IMR-90 (cell line): ENCODE data around the gene MANSC4. TPM values are rescaled to one million over a fixed set of nuclear protein-coding genes. Genes with fewer than 3 reads are reported as not detected.

ENCODE experiments used
- ATAC-seq: fragments of 200-7000 bp; cut with Tn5 transposase; 2 replicates; pipeline ENCODE4 v1.9.1; 2020; ENCODE audit warnings: low read depth, mild to moderate bottlenecking, moderate library complexity
- BruUV-seq: library from RNA; stranded (reverse); fragments of 400-500 nt; replicated peaks from 2 replicates; lab custom pipeline; 2021; lab: Mats Ljungman, UMichigan
- CTCF ChIA-PET: fragments of 300-600 bp; formaldehyde crosslinking; extraction: SDS; loops from one replicate; lab custom pipeline; 2021; ENCODE audit warnings: antibody characterized with exemption; lab: Yijun Ruan, JAX
- POLR2A ChIA-PET: fragments of 300-600 bp; sonication (Branson Sonifier 250); formaldehyde crosslinking; loops from one replicate; lab custom pipeline; 2022; ENCODE audit warnings: antibody characterized with exemption; ENCODE audit not compliant: unreplicated experiment; lab: Charles Lee
- DNase-seq: peaks from one replicate; pipeline ENCODE4 v3.0.0; 2013
- H2AFZ ChIP-seq: replicated peaks from 2 replicates; pipeline ENCODE3; 2013; ENCODE audit warnings: low read length, mild to moderate bottlenecking; ENCODE audit not compliant: poor library complexity
- H2AK5ac ChIP-seq: 2 replicates; pipeline ENCODE4 v1.6.1; 2013; ENCODE audit warnings: low read depth, low read length, inconsistent platforms
- H2AK9ac ChIP-seq: replicated peaks from 2 replicates; pipeline ENCODE3; 2013; ENCODE audit warnings: mild to moderate bottlenecking, low read depth, low read length, moderate library complexity; ENCODE audit not compliant: poor library complexity
- H2BK120ac ChIP-seq: 2 replicates; pipeline ENCODE4 v1.6.1; 2013; ENCODE audit warnings: low read depth, low read length, inconsistent platforms
- H2BK15ac ChIP-seq: 3 replicates; pipeline ENCODE4 v1.6.1; 2013; ENCODE audit warnings: low read depth, low read length, inconsistent platforms
- H2BK20ac ChIP-seq: 2 replicates; pipeline ENCODE4 v1.6.1; 2013; ENCODE audit warnings: low read depth, mild to moderate bottlenecking, inconsistent platforms, low read length, moderate library complexity
- H2BK5ac ChIP-seq: 2 replicates; pipeline ENCODE4 v1.6.1; 2013; ENCODE audit warnings: mild to moderate bottlenecking, low read depth, low read length, inconsistent platforms; ENCODE audit not compliant: poor library complexity, severe bottlenecking
- H3K14ac ChIP-seq: replicated peaks from 2 replicates; pipeline ENCODE4 v1.6.1; 2013; ENCODE audit warnings: low read depth, low read length, inconsistent platforms
- H3K18ac ChIP-seq: 2 replicates; pipeline ENCODE4 v1.6.1; 2013; ENCODE audit warnings: low read depth, low read length, control low read depth
- H3K23ac ChIP-seq: 2 replicates; pipeline ENCODE4 v1.6.1; 2013; ENCODE audit warnings: low read depth, low read length, inconsistent platforms
- H3K27ac ChIP-seq: 2 replicates; pipeline ENCODE4 v1.5.1; 2013; ENCODE audit warnings: mild to moderate bottlenecking, control low read depth, low read length; ENCODE audit not compliant: insufficient read depth
- H3K27me3 ChIP-seq: 2 replicates; pipeline ENCODE4 v1.6.1; 2013; ENCODE audit warnings: low read length; ENCODE audit not compliant: control insufficient read depth, insufficient read depth
- H3K36me3 ChIP-seq: 2 replicates; pipeline ENCODE4 v1.6.1; 2013; ENCODE audit warnings: low read length, mixed read lengths; ENCODE audit not compliant: control insufficient read depth, insufficient read depth
- H3K4ac ChIP-seq: 2 replicates; pipeline ENCODE4 v1.6.1; 2013; ENCODE audit warnings: low read depth, low read length, inconsistent platforms
- H3K4me1 ChIP-seq: 2 replicates; pipeline ENCODE4 v1.6.1; 2013; ENCODE audit warnings: low read length, mixed read lengths; ENCODE audit not compliant: control insufficient read depth, insufficient read depth
- H3K4me2 ChIP-seq: 2 replicates; pipeline ENCODE4 v1.6.1; 2013; ENCODE audit warnings: low read depth, mild to moderate bottlenecking, control low read depth, low read length, moderate library complexity
- H3K4me3 ChIP-seq: 2 replicates; pipeline ENCODE4 v1.5.1; 2013; ENCODE audit warnings: low read depth, mild to moderate bottlenecking, control low read depth, low read length, moderate library complexity; ENCODE audit not compliant: insufficient read depth
- H3K56ac ChIP-seq: 2 replicates; pipeline ENCODE4 v1.6.1; 2013; ENCODE audit warnings: low read length, inconsistent platforms; ENCODE audit not compliant: insufficient read depth; ENCODE audit errors: extremely low read depth
- H3K79me1 ChIP-seq, 2 experiments: 2 replicates each; pipeline ENCODE4 v1.6.1; 2013; ENCODE audit warnings: low read length in 2 of 2, inconsistent platforms in 1 of 2, low read depth in 1 of 2
- H3K9ac ChIP-seq: 2 replicates; pipeline ENCODE4 v1.6.1; 2013; ENCODE audit warnings: low read depth, low read length, control low read depth
- H3K9me1 ChIP-seq: 2 replicates; pipeline ENCODE4 v1.6.1; 2013; ENCODE audit warnings: low read length, inconsistent platforms; ENCODE audit not compliant: insufficient read depth
- H3K9me3 ChIP-seq: 2 replicates; pipeline ENCODE4 v1.6.1; 2013; ENCODE audit warnings: low read length; ENCODE audit not compliant: control insufficient read depth, insufficient read depth
- H4K20me1 ChIP-seq: 2 replicates; pipeline ENCODE4 v1.6.1; 2013; ENCODE audit warnings: low read length, inconsistent platforms; ENCODE audit not compliant: insufficient read depth
- H4K5ac ChIP-seq: 2 replicates; pipeline ENCODE4 v1.6.1; 2013; ENCODE audit warnings: mild to moderate bottlenecking, low read depth, low read length, control low read depth
- H4K8ac ChIP-seq, 2 experiments: 2 replicates each; pipeline ENCODE4 v1.6.1; 2013; ENCODE audit warnings: low read depth in 2 of 2, low read length in 2 of 2, control low read depth in 1 of 2, inconsistent platforms in 1 of 2
- H4K91ac ChIP-seq: 2 replicates; pipeline ENCODE4 v1.6.1; 2013; ENCODE audit warnings: low read depth, low read length, inconsistent platforms; ENCODE audit not compliant: insufficient read depth
- BHLHE40 ChIP-seq: fragments of 150-350 bp; IDR thresholded peaks from 2 replicates; pipeline ENCODE4 v1.6.1; 2016; ENCODE audit warnings: mild to moderate bottlenecking, low read depth, low read length
- CEBPB ChIP-seq: IDR thresholded peaks from 2 replicates; pipeline ENCODE4 v1.6.1; 2012; ENCODE audit warnings: low read depth, low read length, improper control_type of control experiment
- CHD1 ChIP-seq: IDR thresholded peaks from 2 replicates; pipeline ENCODE4 v1.6.1; 2012; ENCODE audit warnings: low read depth, low read length, improper control_type of control experiment
- FOS ChIP-seq: fragments of 150-350 bp; IDR thresholded peaks from 2 replicates; pipeline ENCODE4 v1.6.1; 2016; ENCODE audit warnings: low read depth, low read length
- MAZ ChIP-seq: IDR thresholded peaks from 2 replicates; pipeline ENCODE4 v1.6.1; 2012; ENCODE audit warnings: low read depth, mild to moderate bottlenecking, low read length, improper control_type of control experiment, moderate library complexity, borderline replicate concordance
- MXI1 ChIP-seq: IDR thresholded peaks from 2 replicates; pipeline ENCODE4 v1.6.1; 2012; ENCODE audit warnings: low read depth, mild to moderate bottlenecking, low read length, moderate library complexity, borderline replicate concordance
- POLR2A ChIP-seq: IDR thresholded peaks from 2 replicates; pipeline ENCODE4 v1.6.1; 2012; ENCODE audit warnings: mild to moderate bottlenecking, low read depth, low read length
- RAD21 ChIP-seq: IDR thresholded peaks from 2 replicates; pipeline ENCODE4 v1.6.1; 2012; ENCODE audit warnings: low read length, improper control_type of control experiment
- RCOR1 ChIP-seq: IDR thresholded peaks from 2 replicates; pipeline ENCODE4 v1.6.1; 2012; ENCODE audit warnings: mild to moderate bottlenecking, low read length, improper control_type of control experiment; ENCODE audit not compliant: insufficient replicate concordance
- RFX5 ChIP-seq: IDR thresholded peaks from 2 replicates; pipeline ENCODE4 v1.8.0; 2012; ENCODE audit warnings: low read depth, mild to moderate bottlenecking, low read length, moderate library complexity
- SMC3 ChIP-seq: fragments of 150-350 bp; IDR thresholded peaks from 2 replicates; pipeline ENCODE4 v1.6.1; 2016; ENCODE audit warnings: low read depth, mild to moderate bottlenecking, antibody characterized with exemption, low read length, moderate library complexity
- WGBS, 2 experiments: methylation state at CpG; one replicate each; pipeline versions ENCODE4 v1.1.5 to v1.1.7; 2013; ENCODE audit warnings: missing lambda C conversion rate in 2 of 2; ENCODE audit not compliant: insufficient read length in 1 of 2; ENCODE audit errors: extremely low coverage in 2 of 2; 5-methylcytosine and 5-hydroxymethylcytosine counted together
- dilution Hi-C: fragments of 300-500 bp; cut with HindIII; formaldehyde crosslinking; loops from one replicate; pipeline ENCODE4 v1.14.3; 2018; ENCODE audit warnings: low sequenced_read_pairs; ENCODE audit not compliant: unreplicated experiment
- in situ Hi-C: fragments of 300-500 bp; cut with MboI; formaldehyde crosslinking; loops from 3 replicates; pipeline ENCODE4 v1.14.3; 2019; ENCODE audit warnings: low sequenced_read_pairs, inconsistent platforms, mixed read lengths
- intact Hi-C: fragments of 100-400 bp; cut with micrococcal nuclease; formaldehyde crosslinking; loops from 2 replicates; pipeline ENCODE4 v1.10.0; 2022
- polyA plus RNA-seq, 3 experiments: library from polyadenylated mRNA; depleted of rRNA; stranded (reverse); fragments of >200 nt; gene quantifications; 2 replicates each; pipeline ENCODE4 v1.2.3, GENCODE V29; 2012; ENCODE audit warnings: low replicate concordance in 1 of 3
- total RNA-seq: library from RNA; depleted of rRNA; stranded (reverse); fragments of >200 nt; gene quantifications from 2 replicates; pipeline ENCODE4 v1.2.3, GENCODE V29; 2012
- TF ChIP-seq, protein P1 (sequence below): fragments of 150-350 bp; IDR thresholded peaks from 2 replicates; pipeline ENCODE4 v1.6.1; 2017; ENCODE audit warnings: mild to moderate bottlenecking, antibody characterized with exemption, low read length, low read depth
- TF ChIP-seq, protein P2 (sequence below): conservative IDR thresholded peaks from 2 replicates; pipeline ENCODE4 v1.5.1; 2012; ENCODE audit warnings: mild to moderate bottlenecking, low read depth, low read length, improper control_type of control experiment

The MANSC4 gene
- total and polyA plus RNA-seq, 2 of the 4 experiments (the other 2 are of a cell fraction): not detected

DNA sequence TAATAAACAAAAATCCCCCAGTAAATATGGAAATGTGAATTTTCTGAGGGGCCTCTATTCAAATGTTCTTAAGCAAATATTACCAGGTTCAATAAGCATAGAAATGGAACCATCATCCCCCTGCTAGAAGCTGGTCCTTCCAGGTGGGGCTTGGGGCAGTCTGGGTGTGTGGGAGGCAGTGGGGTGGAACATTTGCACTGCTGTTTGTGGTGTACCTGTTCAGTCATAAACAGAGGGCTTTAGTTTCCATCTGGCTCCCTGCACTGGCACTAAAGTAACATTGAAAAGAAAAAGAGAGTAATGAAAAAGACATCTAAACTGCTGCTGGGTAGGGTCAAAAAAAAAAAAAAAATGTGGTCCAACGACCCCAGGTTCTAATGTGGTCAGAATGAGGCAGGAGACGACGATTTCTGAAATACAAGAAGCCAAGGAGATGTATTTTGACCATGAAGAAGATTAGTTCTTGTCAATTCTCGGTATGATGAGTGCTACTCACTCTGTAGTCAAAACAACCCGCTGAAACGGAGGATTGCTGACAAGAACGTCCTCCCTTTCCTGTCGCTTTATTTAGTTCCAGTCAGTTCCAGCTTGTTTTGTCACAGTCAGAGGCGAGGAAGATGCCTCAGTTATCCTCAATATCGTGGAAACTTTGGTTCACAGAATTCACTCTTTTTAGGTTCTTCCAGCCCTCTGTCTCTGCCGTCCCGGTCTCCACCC is 44.2 kb upstream of the MANSC4 start (continued):
- TF ChIP-seq RAD21 (no peak), CHD1 (no peak), FOS (no peak), BHLHE40 (no peak), POLR2A (no peak)
- TF ChIP-seq, protein P1, sequence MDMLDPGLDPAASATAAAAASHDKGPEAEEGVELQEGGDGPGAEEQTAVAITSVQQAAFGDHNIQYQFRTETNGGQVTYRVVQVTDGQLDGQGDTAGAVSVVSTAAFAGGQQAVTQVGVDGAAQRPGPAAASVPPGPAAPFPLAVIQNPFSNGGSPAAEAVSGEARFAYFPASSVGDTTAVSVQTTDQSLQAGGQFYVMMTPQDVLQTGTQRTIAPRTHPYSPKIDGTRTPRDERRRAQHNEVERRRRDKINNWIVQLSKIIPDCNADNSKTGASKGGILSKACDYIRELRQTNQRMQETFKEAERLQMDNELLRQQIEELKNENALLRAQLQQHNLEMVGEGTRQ: no peak

DNA sequence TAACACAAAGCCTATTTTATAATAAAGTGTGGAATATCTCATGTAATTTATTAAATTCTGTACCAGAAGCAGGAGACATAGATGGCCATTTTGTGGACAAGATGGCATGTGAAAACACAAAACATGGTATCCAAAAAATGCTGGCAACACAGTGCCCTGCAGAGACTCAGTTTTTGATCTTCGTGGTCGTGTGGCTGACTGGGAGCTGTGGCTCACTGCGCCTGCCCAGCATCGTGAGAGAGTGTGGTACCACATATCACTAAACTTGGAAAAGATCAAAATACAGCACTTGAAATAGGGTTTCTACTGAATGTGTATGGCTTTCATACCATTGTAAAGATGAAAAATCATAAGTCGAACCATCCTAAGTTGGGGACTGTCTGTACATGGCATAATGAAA is 43.0 kb upstream of the MANSC4 start:
- ChIA-PET CTCF (interaction anchor here (0.8 kb wide), 1 partner anchor 90 kb away, joined by 3 read pairs; no protein-coding TSS in a partner anchor), POLR2A (no interaction called here)
- Histone ChIP-seq H4K91ac (no peak overlapping the region), H3K56ac (no peak overlapping the region), H3K4me2 (no peak overlapping the region), H3K18ac (no peak overlapping the region), H3K27me3 (no peaks in the 10 kb centered on the region), H3K79me1 (no peaks in the 10 kb centered on the region), H3K4ac (peak overlapping the region; percentile 20; the same call in 1 of the 2 replicates), H2AFZ (no peak overlapping the region), H2AK5ac (peak overlapping the region; percentile 61), H4K5ac (no peak overlapping the region), H2BK5ac (no peak overlapping the region), H3K9me1 (no peaks in the 10 kb centered on the region), H3K4me3 (no peak overlapping the region), H3K14ac (no peak overlapping the region), H4K8ac (no peak overlapping the region), H2BK20ac (no peak overlapping the region; the same call in 1 of the 2 replicates), H4K20me1 (0 out of 2 replicates have a peak, but pooled peaks cover 3% of the 10 kb centered on the region), H2AK9ac (no peak overlapping the region), H3K4me1 (peaks cover 9% of the 10 kb centered on the region), H3K9me3 (no peaks in the 10 kb centered on the region), H3K27ac (no peak overlapping the region), H3K9ac (no peak overlapping the region), H2BK15ac (no peak overlapping the region), H2BK120ac (no peak overlapping the region), H3K23ac (no peak overlapping the region), H3K36me3 (no peaks in the 10 kb centered on the region)
- no TSS peak for BruUV-seq
- dilution Hi-C loops: no loop called here
- ATAC-seq (no peak), DNase-seq (no peak)
- in situ Hi-C loops: no loop called here
- intact Hi-C loops: loop anchor here (5.0 kb wide), 1 partner anchor 91 kb away; no protein-coding TSS in a partner anchor
- WGBS, 2 experiments: no CpG with 5 or more reads among the region's 5 CpGs
- TF ChIP-seq RFX5 (no peak), POLR2A (no peak), RCOR1 (no peak), MAZ (no peak), RAD21 (no peak), CEBPB (no peak), SMC3 (no peak), MXI1 (no peak)
- TF ChIP-seq, protein P2, sequence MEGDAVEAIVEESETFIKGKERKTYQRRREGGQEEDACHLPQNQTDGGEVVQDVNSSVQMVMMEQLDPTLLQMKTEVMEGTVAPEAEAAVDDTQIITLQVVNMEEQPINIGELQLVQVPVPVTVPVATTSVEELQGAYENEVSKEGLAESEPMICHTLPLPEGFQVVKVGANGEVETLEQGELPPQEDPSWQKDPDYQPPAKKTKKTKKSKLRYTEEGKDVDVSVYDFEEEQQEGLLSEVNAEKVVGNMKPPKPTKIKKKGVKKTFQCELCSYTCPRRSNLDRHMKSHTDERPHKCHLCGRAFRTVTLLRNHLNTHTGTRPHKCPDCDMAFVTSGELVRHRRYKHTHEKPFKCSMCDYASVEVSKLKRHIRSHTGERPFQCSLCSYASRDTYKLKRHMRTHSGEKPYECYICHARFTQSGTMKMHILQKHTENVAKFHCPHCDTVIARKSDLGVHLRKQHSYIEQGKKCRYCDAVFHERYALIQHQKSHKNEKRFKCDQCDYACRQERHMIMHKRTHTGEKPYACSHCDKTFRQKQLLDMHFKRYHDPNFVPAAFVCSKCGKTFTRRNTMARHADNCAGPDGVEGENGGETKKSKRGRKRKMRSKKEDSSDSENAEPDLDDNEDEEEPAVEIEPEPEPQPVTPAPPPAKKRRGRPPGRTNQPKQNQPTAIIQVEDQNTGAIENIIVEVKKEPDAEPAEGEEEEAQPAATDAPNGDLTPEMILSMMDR: no peak
- TF ChIP-seq, protein P1: no peak
